CD4-positive, alpha-beta T cell treated with Interleukin-4 for 1 hour (primary cell): ENCODE data around the gene SATB1.
A peak's percentile ranks its signal among the peaks of the same experiment; 100 is the strongest.

Source experiments
- DNase-seq, 2 donors: peaks; one replicate each; pipeline ENCODE4 v3.0.0-alpha.2; 2020 to 2022

Gene SATB1

GRCh38 chr3:18428991-18429745 is 4.0 kb upstream of the SATB1 start:
- no peak for DNase-seq

- no peak for DNase-seq
Observed at GRCh38 chr3:18428036-18428435, 2.9 kb upstream of the SATB1 start.

- no peak for DNase-seq
Observed at GRCh38 chr3:18426597-18427193, 1.6 kb upstream of the SATB1 start.

GRCh38 chr3:18425641-18426257 is 610 bp upstream of the SATB1 start:
- DNase-seq: peak; percentile 83

GRCh38 chr3:18424213-18424728 is 868 bp downstream of the SATB1 start:
- DNase-seq: no peak

GRCh38 chr3:18423401-18424212 is 1.5 kb downstream of the SATB1 start:
- peak; percentile 51 to 56 for DNase-seq

GRCh38 chr3:18422972-18423371 is 2.2 kb downstream of the SATB1 start:
- DNase-seq: no peak

GRCh38 chr3:18420555-18420954 is 4.6 kb downstream of the SATB1 start:
- no peak for DNase-seq

- DNase-seq: no peak
Observed at GRCh38 chr3:18419232-18419631, 5.9 kb downstream of the SATB1 start.

GRCh38 chr3:18417904-18418572 is 7.1 kb downstream of the SATB1 start:
- no peak for DNase-seq

- DNase-seq: no peak
Observed at GRCh38 chr3:18416332-18416731, 8.8 kb downstream of the SATB1 start.

GRCh38 chr3:18415839-18416238 is 9.3 kb downstream of the SATB1 start:
- DNase-seq: no peak

- DNase-seq: no peak
Observed at GRCh38 chr3:18415167-18415566, 10.0 kb downstream of the SATB1 start.

GRCh38 chr3:18412684-18413083 is 12.5 kb downstream of the SATB1 start:
- no peak for DNase-seq

GRCh38 chr3:18411541-18411940 is 13.6 kb downstream of the SATB1 start:
- DNase-seq: no peak

- DNase-seq: no peak
Observed at GRCh38 chr3:18410205-18410604, 14.9 kb downstream of the SATB1 start.

GRCh38 chr3:18409266-18409665 is 15.9 kb downstream of the SATB1 start:
- no peak for DNase-seq

GRCh38 chr3:18405141-18405540 is 20.0 kb downstream of the SATB1 start:
- DNase-seq: no peak

- no peak for DNase-seq
Observed at GRCh38 chr3:18403061-18403460, 22.1 kb downstream of the SATB1 start.

- DNase-seq: peak in 1 of 2 donors; percentile 39
Observed at GRCh38 chr3:18402239-18402799, 22.8 kb downstream of the SATB1 start.

- DNase-seq: no peak
Observed at GRCh38 chr3:18401300-18401961, 23.7 kb downstream of the SATB1 start.

GRCh38 chr3:18398448-18398847 is 26.7 kb downstream of the SATB1 start:
- DNase-seq: no peak
